ENCODE data around the gene CARMIL3.

Gene CARMIL3

DNA sequence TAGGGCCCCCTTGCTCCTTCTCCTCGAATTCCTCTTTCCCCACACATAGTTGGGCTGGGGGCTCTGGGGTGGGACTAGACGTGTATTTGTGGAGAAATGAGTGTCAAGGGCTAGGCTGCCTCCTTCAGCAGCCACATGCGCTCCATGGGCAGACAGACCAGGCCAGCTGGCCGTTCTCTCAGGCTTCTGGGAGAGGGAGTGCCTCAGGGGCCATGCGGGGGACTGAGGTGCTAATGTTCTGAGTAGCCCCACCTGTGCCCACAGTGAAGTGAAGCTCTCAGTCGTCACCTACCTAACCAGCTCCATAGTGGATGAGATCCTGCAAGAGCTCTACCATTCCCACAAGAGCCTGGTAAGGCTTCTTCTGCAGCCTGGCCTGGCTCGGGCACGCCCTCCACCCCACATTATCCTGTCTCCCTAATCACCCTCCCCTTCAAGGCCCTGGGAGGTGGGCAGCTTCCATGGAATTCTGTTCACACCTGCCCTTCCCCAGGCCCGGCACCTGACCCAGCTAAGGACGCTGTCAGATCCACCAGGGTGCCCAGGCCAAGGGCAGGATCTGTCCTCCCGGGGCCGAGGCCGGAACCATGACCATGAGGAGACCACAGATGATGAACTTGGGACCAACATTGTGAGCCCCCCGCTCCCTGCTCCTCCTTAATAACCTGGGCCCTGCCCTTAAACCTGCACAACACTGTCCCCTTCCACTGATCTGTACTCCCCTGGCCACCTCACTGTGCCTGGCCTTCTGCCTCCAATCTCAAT, 10.6 kb downstream of the CARMIL3 start:
- TF ChIP-seq GATA2 (IDR thresholded peaks at IDR 0.05; ENCODE audit: low read depth, low read length): no peak
- no peak for TF ChIP-seq GATA3 (IDR thresholded peaks at IDR 0.05; ENCODE audit: low read depth, low read length)

GRCh38 chr14:24063263-24063836, 11.5 kb downstream of the CARMIL3 start:
- TF ChIP-seq GATA2 (IDR thresholded peaks at IDR 0.05; ENCODE audit: low read depth, low read length) (no peak), GATA3 (IDR thresholded peaks at IDR 0.05; ENCODE audit: low read depth, low read length) (no peak)

GRCh38 chr14:24064091-24064795, 12.4 kb downstream of the CARMIL3 start:
- TF ChIP-seq GATA2 (IDR thresholded peaks at IDR 0.05; ENCODE audit: low read depth, low read length) (no peak), GATA3 (IDR thresholded peaks at IDR 0.05; ENCODE audit: low read depth, low read length) (no peak)

DNA sequence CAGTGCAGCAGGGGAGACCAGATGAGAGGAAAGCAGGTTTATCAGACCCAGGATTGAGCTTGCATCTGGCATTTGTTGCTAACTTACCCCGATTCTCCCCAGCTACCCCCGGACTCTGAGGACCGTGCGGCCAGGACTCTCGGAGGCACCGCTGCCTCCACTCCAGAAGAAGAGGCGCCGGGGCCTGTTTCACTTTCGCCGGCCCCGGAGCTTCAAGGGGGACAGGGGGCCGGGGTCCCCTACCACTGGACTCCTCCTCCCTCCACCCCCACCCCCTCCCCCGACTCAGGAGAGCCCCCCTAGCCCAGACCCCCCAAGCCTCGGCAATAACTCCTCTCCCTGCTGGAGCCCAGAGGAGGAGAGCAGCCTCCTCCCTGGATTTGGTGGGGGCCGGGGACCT, 13.0 kb downstream of the CARMIL3 start:
- TF ChIP-seq GATA3 (IDR thresholded peaks at IDR 0.05; ENCODE audit: low read depth, low read length): no peak
- TF ChIP-seq GATA2 (IDR thresholded peaks at IDR 0.05; ENCODE audit: low read depth, low read length): no peak

- TF ChIP-seq GATA2 (IDR thresholded peaks at IDR 0.05; ENCODE audit: low read depth, low read length): no peak
- TF ChIP-seq GATA3 (IDR thresholded peaks at IDR 0.05; ENCODE audit: low read depth, low read length): no peak
Observed at GRCh38 chr14:24065408-24065807, 13.6 kb downstream of the CARMIL3 start.

DNA sequence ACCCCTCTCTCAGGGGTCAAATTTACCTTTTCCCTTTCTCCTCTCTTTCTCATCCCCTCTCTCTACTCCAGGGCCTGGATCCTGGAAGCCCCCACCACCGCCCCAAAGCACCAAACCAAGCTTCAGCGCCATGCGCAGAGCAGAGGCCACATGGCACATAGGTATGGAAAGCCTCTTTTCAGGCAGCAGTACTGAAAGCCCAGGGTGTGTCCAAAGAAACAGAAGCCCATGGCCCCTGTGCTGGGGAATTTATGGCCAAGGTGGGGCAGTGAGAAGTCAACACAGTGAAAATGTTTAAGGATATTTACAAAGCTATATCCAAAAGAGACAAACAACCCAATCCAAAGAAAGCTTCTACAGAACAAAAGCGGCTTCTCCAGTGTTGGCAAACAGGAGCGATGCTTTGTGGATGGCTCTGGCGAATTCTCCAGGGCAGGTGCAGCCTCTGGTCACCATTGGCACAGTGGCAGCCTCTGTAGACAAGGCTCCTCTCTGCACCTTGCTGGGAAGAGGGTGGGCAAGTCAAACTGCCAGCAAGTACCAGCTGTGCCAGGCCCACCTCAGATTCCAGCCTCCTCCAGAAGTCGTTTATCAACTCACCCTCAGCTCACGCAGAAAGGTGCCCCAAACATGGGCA, 14.8 kb downstream of the CARMIL3 start:
- TF ChIP-seq GATA3 (IDR thresholded peaks at IDR 0.05; ENCODE audit: low read depth, low read length) (no peak), GATA2 (IDR thresholded peaks at IDR 0.05; ENCODE audit: low read depth, low read length) (no peak)

- TF ChIP-seq GATA3 (IDR thresholded peaks at IDR 0.05; ENCODE audit: low read depth, low read length): no peak
- no peak for TF ChIP-seq GATA2 (IDR thresholded peaks at IDR 0.05; ENCODE audit: low read depth, low read length)
Observed at GRCh38 chr14:24067133-24068082, 15.6 kb downstream of the CARMIL3 start.

DNA sequence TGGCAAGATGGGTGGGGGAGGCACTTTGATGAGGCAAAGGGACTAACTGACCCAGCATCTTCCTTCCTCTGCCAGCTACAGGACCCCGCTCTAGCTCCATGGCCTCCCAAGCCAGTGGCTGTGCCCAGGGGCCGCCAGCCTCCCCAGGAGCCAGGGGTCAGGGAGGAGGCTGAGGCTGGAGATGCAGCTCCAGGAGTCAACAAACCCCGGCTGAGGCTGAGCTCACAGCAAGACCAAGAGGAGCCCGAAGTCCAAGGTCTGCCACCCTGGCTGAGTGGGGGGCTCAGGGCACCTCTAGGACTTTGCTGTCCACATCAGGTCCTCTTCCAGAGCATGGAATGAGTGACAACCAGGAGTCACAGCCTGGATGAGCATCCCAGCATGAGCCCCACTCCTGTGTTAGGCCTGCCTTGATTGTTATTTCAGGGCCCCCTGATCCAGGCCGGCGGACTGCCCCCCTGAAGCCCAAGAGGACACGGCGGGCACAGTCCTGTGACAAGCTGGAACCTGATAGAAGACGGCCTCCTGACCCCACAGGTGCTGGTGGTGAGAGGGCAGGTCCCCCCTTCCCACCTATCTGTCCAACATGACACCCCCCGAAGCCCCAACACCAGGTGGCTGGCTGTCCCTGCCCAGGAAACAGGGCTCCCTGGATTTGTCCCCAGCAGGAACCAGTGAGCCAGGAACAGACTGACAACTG, 17.1 kb downstream of the CARMIL3 start:
- TF ChIP-seq GATA2 (IDR thresholded peaks at IDR 0.05; ENCODE audit: low read depth, low read length) (no peak), GATA3 (IDR thresholded peaks at IDR 0.05; ENCODE audit: low read depth, low read length) (no peak)

DNA sequence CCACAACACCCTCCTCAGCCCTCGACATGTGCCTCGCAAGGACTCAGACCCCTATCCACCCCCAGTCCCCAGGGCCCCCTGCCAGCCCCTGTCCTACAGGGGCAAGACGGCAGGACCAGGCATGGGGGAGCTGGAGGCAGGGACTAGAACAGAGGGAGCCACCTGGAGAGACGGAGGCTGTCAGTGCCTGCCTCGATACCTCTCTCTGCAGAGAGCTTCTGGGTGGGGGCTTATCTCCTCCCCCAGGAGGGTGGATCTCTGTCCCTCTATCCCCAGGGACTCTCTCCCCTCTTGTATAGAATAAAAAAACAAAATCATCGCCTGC, 17.6 kb downstream of the CARMIL3 start:
- TF ChIP-seq GATA2 (IDR thresholded peaks at IDR 0.05; ENCODE audit: low read depth, low read length) (no peak), GATA3 (IDR thresholded peaks at IDR 0.05; ENCODE audit: low read depth, low read length) (no peak)

DNA sequence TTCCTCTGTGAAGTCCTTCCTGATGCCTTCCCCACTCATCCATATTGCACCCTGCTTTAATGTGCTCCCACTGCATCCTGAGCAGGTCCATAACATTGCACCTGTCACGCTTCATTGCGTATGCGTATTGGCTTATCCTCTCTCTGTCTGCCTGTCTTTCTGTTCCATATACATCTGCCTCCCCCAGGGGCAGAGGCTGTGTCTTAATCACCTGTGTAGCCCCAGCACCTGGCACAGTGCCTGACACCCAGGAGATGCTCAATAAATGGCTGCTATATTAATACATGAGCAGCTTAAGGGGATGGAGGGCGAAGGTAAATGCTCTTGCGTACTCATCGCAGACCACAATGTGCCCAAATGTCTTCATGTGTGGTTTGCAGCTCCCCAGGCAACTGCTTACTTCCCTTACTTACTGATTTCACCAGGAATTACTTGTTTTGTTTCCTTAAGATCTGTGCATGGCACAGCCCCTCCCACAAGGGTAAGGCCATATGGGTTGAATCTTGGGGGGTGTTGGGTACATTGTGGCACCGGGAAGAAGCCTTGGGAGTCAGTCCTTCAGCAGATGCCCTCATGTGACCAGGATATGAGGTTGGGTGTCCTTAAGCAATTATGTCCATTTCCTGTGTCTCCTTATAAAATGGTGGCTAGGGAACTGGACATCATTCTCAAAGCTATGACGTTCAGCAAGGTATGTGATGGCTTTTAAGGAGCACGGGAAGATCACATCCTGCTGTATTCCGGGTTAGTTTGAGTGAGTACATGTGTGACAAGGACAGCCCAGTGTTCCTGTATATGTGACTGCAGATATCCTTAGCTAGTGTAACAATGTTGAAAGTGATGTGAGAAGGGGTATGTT, 18.7 kb downstream of the CARMIL3 start:
- TF ChIP-seq GATA3 (IDR thresholded peaks at IDR 0.05; ENCODE audit: low read depth, low read length) (no peak), GATA2 (IDR thresholded peaks at IDR 0.05; ENCODE audit: low read depth, low read length) (no peak)

DNA sequence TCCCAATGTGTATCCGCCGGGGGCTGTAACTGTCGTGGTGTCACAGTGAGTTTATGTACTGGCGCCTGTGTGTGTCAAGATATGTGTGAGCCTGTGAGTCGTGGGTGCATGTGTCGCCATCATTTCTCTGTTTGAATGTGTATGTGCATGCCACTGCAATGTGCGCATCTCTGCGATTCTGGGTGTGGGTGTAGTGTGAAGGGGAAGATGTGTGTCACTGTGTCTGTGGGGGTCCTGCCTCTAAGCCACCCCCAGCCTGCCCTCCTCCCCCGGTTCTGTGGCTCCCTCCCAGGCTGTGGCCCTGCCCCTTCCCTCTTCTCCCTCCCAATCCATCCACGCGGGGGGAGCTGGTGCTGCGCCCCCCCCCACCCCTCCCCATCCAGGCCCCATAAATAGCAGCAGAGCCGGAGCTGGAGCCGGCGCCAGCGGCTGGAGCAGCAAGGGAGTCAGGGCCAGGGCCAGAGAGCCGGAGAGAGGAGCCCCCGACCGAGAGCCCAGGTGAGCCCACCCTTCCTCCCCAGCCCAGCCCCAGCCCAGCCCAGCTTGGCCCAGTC, 19.4 kb downstream of the CARMIL3 start, which contains the start of gene CPNE6:
Gene CPNE6 (plus strand): TSS at position 419 of the 554 bp plus-strand sequence. CDS start 1,375 bp downstream, outside the sequence.
- TF ChIP-seq GATA2 (IDR thresholded peaks at IDR 0.05; ENCODE audit: low read depth, low read length) (no peak), GATA3 (IDR thresholded peaks at IDR 0.05; ENCODE audit: low read depth, low read length) (no peak)
